Fibroblast of the aortic adventitia (primary cell): ENCODE measurements around the gene MYO16. TPM values are rescaled to one million over a fixed set of nuclear protein-coding genes. Genes with fewer than 3 reads are reported as not detected.

Source experiments
- DNase-seq: peaks from one replicate; pipeline ENCODE4 v3.0.0-alpha.2; 2010; ENCODE audit warnings: low read depth
- H3K4me3 ChIP-seq: 2 replicates; pipeline ENCODE4 v1.5.1; 2011; ENCODE audit warnings: low read depth, mild to moderate bottlenecking, control low read depth, low read length, moderate library complexity
- total RNA-seq: library from RNA; depleted of rRNA; stranded (reverse); fragments of >200 nt; gene quantifications from 2 replicates; pipeline ENCODE4 v1.2.3, GENCODE V29; 2012; ENCODE audit warnings: low replicate concordance
- TF ChIP-seq, protein P1 (sequence below): IDR thresholded peaks from 2 replicates; pipeline ENCODE4 v1.5.1; 2011; ENCODE audit warnings: mild to moderate bottlenecking, low read length, control low read depth, inconsistent platforms; ENCODE audit not compliant: insufficient read depth

Gene MYO16
- total RNA-seq, 1 donor: under 0.01 TPM

- TF ChIP-seq, protein P1, sequence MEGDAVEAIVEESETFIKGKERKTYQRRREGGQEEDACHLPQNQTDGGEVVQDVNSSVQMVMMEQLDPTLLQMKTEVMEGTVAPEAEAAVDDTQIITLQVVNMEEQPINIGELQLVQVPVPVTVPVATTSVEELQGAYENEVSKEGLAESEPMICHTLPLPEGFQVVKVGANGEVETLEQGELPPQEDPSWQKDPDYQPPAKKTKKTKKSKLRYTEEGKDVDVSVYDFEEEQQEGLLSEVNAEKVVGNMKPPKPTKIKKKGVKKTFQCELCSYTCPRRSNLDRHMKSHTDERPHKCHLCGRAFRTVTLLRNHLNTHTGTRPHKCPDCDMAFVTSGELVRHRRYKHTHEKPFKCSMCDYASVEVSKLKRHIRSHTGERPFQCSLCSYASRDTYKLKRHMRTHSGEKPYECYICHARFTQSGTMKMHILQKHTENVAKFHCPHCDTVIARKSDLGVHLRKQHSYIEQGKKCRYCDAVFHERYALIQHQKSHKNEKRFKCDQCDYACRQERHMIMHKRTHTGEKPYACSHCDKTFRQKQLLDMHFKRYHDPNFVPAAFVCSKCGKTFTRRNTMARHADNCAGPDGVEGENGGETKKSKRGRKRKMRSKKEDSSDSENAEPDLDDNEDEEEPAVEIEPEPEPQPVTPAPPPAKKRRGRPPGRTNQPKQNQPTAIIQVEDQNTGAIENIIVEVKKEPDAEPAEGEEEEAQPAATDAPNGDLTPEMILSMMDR: no peak
- DNase-seq: no peak
- no peak overlapping the region for H3K4me3 ChIP-seq
These were observed 328.6 kb downstream of the MYO16 start for GRCh38 chr13:108958013-108958376.

- peak; percentile 64 for DNase-seq
- no peak overlapping the region for H3K4me3 ChIP-seq
- TF ChIP-seq, protein P1: no peak
These were observed 329.8 kb downstream of the MYO16 start for GRCh38 chr13:108959234-108959633.

GRCh38 chr13:108960006-108960405 is 330.6 kb downstream of the MYO16 start:
- DNase-seq: no peak
- no peak overlapping the region for H3K4me3 ChIP-seq
- TF ChIP-seq, protein P1: no peak

- TF ChIP-seq, protein P1: peak; percentile 75
- no peak overlapping the region for H3K4me3 ChIP-seq
- peak; percentile 73 for DNase-seq
These were observed 332.2 kb downstream of the MYO16 start for GRCh38 chr13:108961542-108962125.

DNA sequence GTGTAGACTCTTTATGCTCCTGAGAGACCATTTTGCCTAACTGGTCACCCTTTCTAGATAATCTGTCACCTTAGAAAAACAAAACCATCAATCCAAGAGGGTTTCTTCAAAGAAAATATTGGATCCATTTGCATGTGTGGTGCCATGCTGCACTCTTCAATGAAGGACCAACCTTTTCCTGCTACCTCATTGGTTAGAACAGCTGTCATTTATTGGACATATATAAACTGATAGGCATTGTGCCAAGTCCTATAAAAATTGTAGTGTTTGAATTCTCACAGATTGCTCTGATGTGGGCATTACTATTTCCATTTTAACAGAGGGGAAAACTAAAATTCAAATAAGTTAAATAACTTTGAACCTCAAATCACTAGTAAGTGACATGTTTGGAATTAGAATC is 333.2 kb downstream of the MYO16 start:
- TF ChIP-seq, protein P1: no peak
- DNase-seq: peak; percentile 32
- no peak overlapping the region for H3K4me3 ChIP-seq

GRCh38 chr13:108963276-108963810 is 333.9 kb downstream of the MYO16 start:
- no peak overlapping the region for H3K4me3 ChIP-seq
- TF ChIP-seq, protein P1: no peak
- no peak for DNase-seq
